SU-DHL-6 (cell line): ENCODE data around the gene UVSSA.

ENCODE experiments used
- EZH2phosphoT487 ChIP-seq: fragments of 200-600 bp; sonication (generic), shearing (Covaris generic); conservative IDR thresholded peaks from 2 replicates; pipeline ENCODE4 v1.6.1; 2018; ENCODE audit warnings: mild to moderate bottlenecking, antibody characterized with exemption, low read length, moderate library complexity, mixed read lengths
- TF ChIP-seq, protein P1 (sequence below): fragments of 200-600 bp; sonication (generic); IDR thresholded peaks from one replicate; pipeline ENCODE4 v1.5.1; 2017; ENCODE audit warnings: antibody characterized with exemption, mild to moderate bottlenecking, low read length, moderate library complexity; ENCODE audit not compliant: insufficient read depth, poor library complexity, severe bottlenecking

- no peak for TF ChIP-seq EZH2phosphoT487
- TF ChIP-seq, protein P1, sequence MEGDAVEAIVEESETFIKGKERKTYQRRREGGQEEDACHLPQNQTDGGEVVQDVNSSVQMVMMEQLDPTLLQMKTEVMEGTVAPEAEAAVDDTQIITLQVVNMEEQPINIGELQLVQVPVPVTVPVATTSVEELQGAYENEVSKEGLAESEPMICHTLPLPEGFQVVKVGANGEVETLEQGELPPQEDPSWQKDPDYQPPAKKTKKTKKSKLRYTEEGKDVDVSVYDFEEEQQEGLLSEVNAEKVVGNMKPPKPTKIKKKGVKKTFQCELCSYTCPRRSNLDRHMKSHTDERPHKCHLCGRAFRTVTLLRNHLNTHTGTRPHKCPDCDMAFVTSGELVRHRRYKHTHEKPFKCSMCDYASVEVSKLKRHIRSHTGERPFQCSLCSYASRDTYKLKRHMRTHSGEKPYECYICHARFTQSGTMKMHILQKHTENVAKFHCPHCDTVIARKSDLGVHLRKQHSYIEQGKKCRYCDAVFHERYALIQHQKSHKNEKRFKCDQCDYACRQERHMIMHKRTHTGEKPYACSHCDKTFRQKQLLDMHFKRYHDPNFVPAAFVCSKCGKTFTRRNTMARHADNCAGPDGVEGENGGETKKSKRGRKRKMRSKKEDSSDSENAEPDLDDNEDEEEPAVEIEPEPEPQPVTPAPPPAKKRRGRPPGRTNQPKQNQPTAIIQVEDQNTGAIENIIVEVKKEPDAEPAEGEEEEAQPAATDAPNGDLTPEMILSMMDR, result peak; percentile 60
These were observed 9.4 kb downstream of the UVSSA start for GRCh38 chr4:1356181-1356998.
